ENCODE results near the gene ABCC6.

DNA sequence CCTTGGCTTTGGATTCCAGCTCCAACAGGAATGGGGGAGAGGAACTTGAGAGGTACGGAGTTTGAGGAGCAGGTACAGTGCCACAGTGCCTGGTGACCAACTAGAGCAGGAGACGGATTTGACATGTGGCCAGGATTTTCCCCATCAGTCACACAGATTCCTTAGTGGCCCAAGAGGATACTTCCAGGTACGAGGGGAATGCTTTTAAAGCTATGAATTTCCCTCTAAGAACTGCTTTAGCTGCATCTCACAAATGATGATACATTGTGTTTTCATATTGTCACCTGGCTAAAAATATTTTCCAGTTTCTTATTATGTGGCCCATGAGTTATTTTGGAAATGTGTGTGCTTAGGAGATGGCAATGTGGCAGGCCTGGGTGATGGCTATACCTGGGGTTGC lies 98.3 kb downstream of the ABCC6 start:
- TF ChIP-seq, protein P1, sequence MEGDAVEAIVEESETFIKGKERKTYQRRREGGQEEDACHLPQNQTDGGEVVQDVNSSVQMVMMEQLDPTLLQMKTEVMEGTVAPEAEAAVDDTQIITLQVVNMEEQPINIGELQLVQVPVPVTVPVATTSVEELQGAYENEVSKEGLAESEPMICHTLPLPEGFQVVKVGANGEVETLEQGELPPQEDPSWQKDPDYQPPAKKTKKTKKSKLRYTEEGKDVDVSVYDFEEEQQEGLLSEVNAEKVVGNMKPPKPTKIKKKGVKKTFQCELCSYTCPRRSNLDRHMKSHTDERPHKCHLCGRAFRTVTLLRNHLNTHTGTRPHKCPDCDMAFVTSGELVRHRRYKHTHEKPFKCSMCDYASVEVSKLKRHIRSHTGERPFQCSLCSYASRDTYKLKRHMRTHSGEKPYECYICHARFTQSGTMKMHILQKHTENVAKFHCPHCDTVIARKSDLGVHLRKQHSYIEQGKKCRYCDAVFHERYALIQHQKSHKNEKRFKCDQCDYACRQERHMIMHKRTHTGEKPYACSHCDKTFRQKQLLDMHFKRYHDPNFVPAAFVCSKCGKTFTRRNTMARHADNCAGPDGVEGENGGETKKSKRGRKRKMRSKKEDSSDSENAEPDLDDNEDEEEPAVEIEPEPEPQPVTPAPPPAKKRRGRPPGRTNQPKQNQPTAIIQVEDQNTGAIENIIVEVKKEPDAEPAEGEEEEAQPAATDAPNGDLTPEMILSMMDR (IDR thresholded peaks at IDR 0.05; ENCODE audit: insufficient read depth, low read depth, low read length) = no peak
- no peak for TF ChIP-seq EZH2 (IDR thresholded peaks at IDR 0.05; ENCODE audit: insufficient read depth, low read length)

All from astrocyte (in vitro differentiated cells and primary cell).